Calu3 (cell line): Measurements from ENCODE around the gene TRIM72. TPM values are rescaled to one million over a fixed set of nuclear protein-coding genes. Genes with fewer than 3 reads are reported as not detected.
"Not testable (repeated sequence)": the region's sequence is repeated elsewhere in the genome, so short reads cannot be mapped to it uniquely, and the experiment has no call there.

Experiments used
- BruUV-seq: library from RNA; stranded (reverse); fragments of 400-500 nt; replicated peaks from 2 replicates; lab custom pipeline; 2021; lab: Mats Ljungman, UMichigan
- CTCF ChIA-PET: fragments of 300-600 bp; sonication (Branson Sonifier 250); formaldehyde crosslinking; loops from one replicate; lab custom pipeline; 2022; ENCODE audit warnings: antibody characterized with exemption; lab: Charles Lee
- DNase-seq: peaks from one replicate; pipeline ENCODE4 v3.0.0; 2022
- H3K27ac Mint-ChIP-seq: one replicate; pipeline ENCODE4 v1.8.0; 2022; ENCODE audit warnings: mixed read lengths; ENCODE audit not compliant: unreplicated experiment
- H3K27me3 Mint-ChIP-seq: one replicate; pipeline ENCODE4 v1.8.0; 2022; ENCODE audit warnings: mixed read lengths; ENCODE audit not compliant: unreplicated experiment
- H3K36me3 Mint-ChIP-seq: one replicate; pipeline ENCODE4 v1.8.0; 2022; ENCODE audit warnings: mild to moderate bottlenecking, moderate library complexity, mixed read lengths; ENCODE audit not compliant: insufficient read depth, unreplicated experiment
- H3K4me1 Mint-ChIP-seq: one replicate; pipeline ENCODE4 v1.8.0; 2022; ENCODE audit warnings: mild to moderate bottlenecking, low read depth, mixed read lengths; ENCODE audit not compliant: unreplicated experiment
- H3K4me3 Mint-ChIP-seq: one replicate; pipeline ENCODE4 v1.8.0; 2022; ENCODE audit warnings: mild to moderate bottlenecking, low read depth, moderate library complexity, mixed read lengths; ENCODE audit not compliant: unreplicated experiment
- H3K9me3 Mint-ChIP-seq: one replicate; pipeline ENCODE4 v1.8.0; 2022; ENCODE audit warnings: low read depth, mixed read lengths; ENCODE audit not compliant: unreplicated experiment
- CTCF ChIP-seq: fragments of 200-600 bp; IDR thresholded peaks from one replicate; pipeline ENCODE4 v1.8.0; 2022; ENCODE audit warnings: antibody characterized with exemption; ENCODE audit not compliant: unreplicated experiment
- intact Hi-C: fragments of 100-400 bp; cut with micrococcal nuclease; formaldehyde crosslinking; loops from one replicate; pipeline ENCODE4 v1.10.0; 2022; ENCODE audit not compliant: unreplicated experiment
- total RNA-seq: library from RNA; stranded (reverse); gene quantifications from 2 replicates; pipeline ENCODE4 v1.2.3, GENCODE V29; 2022

Gene TRIM72
- total RNA-seq, 1 experiment from 2014 or later = not detected

GRCh38 chr16:31243734-31244670, 30.1 kb downstream of the TRIM72 start:
- Mint-ChIP-seq H3K27me3 (peaks cover 46% of the 10 kb centered on the region), H3K4me1 (no peaks in the 10 kb centered on the region), H3K36me3 (no peaks in the 10 kb centered on the region), H3K27ac (no peak overlapping the region), H3K4me3 (no peak overlapping the region), H3K9me3 (no peaks in the 10 kb centered on the region)
- intact Hi-C loops = no loop called here
- CTCF ChIA-PET = interaction anchor here (0.6 to 0.7 kb wide), 2 partner anchors 13 to 247 kb away, joined by 3 read pairs; no protein-coding TSS in a partner anchor
- BruUV-seq = no TSS peak
- DNase-seq = no peak
- no peak for TF ChIP-seq CTCF

- H3K9me3 Mint-ChIP-seq, intact Hi-C loops, H3K27ac Mint-ChIP-seq, H3K4me1 Mint-ChIP-seq, BruUV-seq, H3K36me3 Mint-ChIP-seq, H3K4me3 Mint-ChIP-seq, DNase-seq: not testable (repeated sequence)
- CTCF ChIA-PET = interaction anchor here (0.7 kb wide), 1 partner anchor 108 kb away, joined by 3 read pairs; no protein-coding TSS in a partner anchor
- peaks cover 46% of the 10 kb centered on the region for H3K27me3 Mint-ChIP-seq
These were observed 31.7 kb downstream of the TRIM72 start for GRCh38 chr16:31245598-31245997.

- no peak for DNase-seq
- Mint-ChIP-seq H3K27me3 (peaks cover 46% of the 10 kb centered on the region), H3K27ac (no peak overlapping the region), H3K9me3 (no peaks in the 10 kb centered on the region), H3K4me3 (no peak overlapping the region), H3K36me3 (no peaks in the 10 kb centered on the region), H3K4me1 (no peaks in the 10 kb centered on the region)
- no TSS peak for BruUV-seq
- CTCF ChIA-PET = no interaction called here
- intact Hi-C loops = no loop called here
- no peak for TF ChIP-seq CTCF
These were observed 32.4 kb downstream of the TRIM72 start for GRCh38 chr16:31246296-31246695.

GRCh38 chr16:31248344-31248743, 34.4 kb downstream of the TRIM72 start:
- TF ChIP-seq CTCF = no peak
- peaks cover 2% of the 10 kb centered on the region for H3K4me1 Mint-ChIP-seq
- H3K9me3 Mint-ChIP-seq = no peaks in the 10 kb centered on the region
- no peak overlapping the region for H3K4me3 Mint-ChIP-seq
- no peak overlapping the region for H3K27ac Mint-ChIP-seq
- BruUV-seq = no TSS peak
- H3K27me3 Mint-ChIP-seq = peaks cover 43% of the 10 kb centered on the region
- intact Hi-C loops = no loop called here
- DNase-seq = no peak
- CTCF ChIA-PET = interaction anchor here (0.5 kb wide), 1 partner anchor 15 kb away, joined by 3 read pairs; no protein-coding TSS in a partner anchor
- no peaks in the 10 kb centered on the region for H3K36me3 Mint-ChIP-seq
